RWPE2 (cell line): Measurements from ENCODE around the gene PITPNC1.

Source experiments
- ATAC-seq: fragments of 200-7000 bp; cut with Tn5 transposase; 3 replicates; pipeline ENCODE4 v1.9.1; 2021; ENCODE audit warnings: low read depth
- DNase-seq: peaks from one replicate; pipeline ENCODE4 v3.0.0-alpha.2; 2020; ENCODE audit warnings: low spot score
- H3K27ac ChIP-seq: fragments of 450-650 bp; 2 replicates; pipeline ENCODE4 v1.5.1; 2017; ENCODE audit warnings: mild to moderate bottlenecking; ENCODE audit not compliant: poor library complexity, severe bottlenecking
- H3K27me3 ChIP-seq: fragments of 250-450 bp; sonication (Bioruptor Pico); 2 replicates; pipeline ENCODE4 v1.5.1; 2021; ENCODE audit warnings: mild to moderate bottlenecking, moderate library complexity; ENCODE audit not compliant: insufficient read depth, poor library complexity, severe bottlenecking
- H3K36me3 ChIP-seq: fragments of 250-450 bp; sonication (Bioruptor Pico); 2 replicates; pipeline ENCODE4 v1.5.1; 2020; ENCODE audit warnings: low read depth, mild to moderate bottlenecking, moderate library complexity
- H3K4me1 ChIP-seq: fragments of 250-450 bp; sonication (Bioruptor Pico); 2 replicates; pipeline ENCODE4 v1.5.1; 2021; ENCODE audit warnings: mild to moderate bottlenecking, moderate library complexity; ENCODE audit not compliant: insufficient read depth, poor library complexity, severe bottlenecking
- H3K4me3 ChIP-seq: fragments of 250-450 bp; sonication (Bioruptor Pico); 2 replicates; pipeline ENCODE4 v1.5.1; 2021; ENCODE audit warnings: mild to moderate bottlenecking, moderate library complexity; ENCODE audit not compliant: severe bottlenecking
- H3K9me3 ChIP-seq: fragments of 250-450 bp; sonication (Bioruptor Pico); 2 replicates; pipeline ENCODE4 v1.5.1; 2021; ENCODE audit warnings: mild to moderate bottlenecking, moderate library complexity; ENCODE audit not compliant: severe bottlenecking
- TF ChIP-seq, protein P1 (sequence below): fragments of 450-650 bp; IDR thresholded peaks from one replicate; pipeline ENCODE4 v1.5.1; 2017; ENCODE audit warnings: mild to moderate bottlenecking, moderate library complexity; ENCODE audit not compliant: poor library complexity, severe bottlenecking

The PITPNC1 gene

DNA sequence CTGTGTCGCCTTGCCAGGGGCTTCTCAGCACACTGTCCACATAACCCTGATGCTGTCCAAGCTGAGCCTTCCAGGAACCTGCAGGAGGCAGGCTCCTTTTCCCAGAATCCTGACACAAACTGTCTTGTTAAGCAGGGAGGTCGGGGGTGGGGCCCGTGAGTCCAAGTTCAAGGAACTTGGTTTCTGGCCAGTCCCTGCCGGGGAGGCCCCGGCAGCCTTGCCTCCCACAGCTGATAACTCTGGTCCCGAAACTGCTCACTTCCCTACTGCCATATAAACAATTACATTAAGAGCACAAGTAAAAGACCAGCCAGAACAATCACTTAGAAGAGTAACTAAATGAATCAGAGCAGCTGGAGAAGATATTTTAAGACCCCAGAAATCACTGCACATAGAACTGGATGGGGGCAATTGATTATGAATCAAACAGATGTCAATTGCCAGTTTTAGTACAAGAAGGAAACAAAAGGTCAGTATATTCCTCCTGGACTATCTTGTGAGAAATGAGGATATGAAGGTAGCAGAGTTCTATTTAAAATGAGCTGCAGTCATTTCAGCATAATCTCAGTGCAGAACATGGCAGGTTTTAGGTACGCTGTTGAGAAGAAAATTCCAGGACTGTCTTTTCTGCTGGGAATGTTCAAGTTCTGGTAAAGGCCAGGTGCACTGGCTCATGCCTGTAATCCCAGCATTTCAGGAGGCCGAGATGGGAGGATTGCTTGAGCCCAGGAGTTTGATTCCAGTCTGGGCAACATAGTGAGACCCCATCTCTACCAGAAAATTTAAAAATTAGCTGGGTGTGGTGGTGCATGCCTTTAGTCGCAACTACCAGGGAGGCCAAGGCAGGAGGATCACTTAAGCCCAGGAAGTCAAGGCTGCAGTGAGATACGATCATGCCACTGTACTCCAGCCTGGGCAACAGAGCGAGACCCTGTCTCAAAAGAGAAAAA, 169.8 kb downstream of the PITPNC1 start:
- DNase-seq (no peak), ATAC-seq (no peak)
- TF ChIP-seq, protein P1, sequence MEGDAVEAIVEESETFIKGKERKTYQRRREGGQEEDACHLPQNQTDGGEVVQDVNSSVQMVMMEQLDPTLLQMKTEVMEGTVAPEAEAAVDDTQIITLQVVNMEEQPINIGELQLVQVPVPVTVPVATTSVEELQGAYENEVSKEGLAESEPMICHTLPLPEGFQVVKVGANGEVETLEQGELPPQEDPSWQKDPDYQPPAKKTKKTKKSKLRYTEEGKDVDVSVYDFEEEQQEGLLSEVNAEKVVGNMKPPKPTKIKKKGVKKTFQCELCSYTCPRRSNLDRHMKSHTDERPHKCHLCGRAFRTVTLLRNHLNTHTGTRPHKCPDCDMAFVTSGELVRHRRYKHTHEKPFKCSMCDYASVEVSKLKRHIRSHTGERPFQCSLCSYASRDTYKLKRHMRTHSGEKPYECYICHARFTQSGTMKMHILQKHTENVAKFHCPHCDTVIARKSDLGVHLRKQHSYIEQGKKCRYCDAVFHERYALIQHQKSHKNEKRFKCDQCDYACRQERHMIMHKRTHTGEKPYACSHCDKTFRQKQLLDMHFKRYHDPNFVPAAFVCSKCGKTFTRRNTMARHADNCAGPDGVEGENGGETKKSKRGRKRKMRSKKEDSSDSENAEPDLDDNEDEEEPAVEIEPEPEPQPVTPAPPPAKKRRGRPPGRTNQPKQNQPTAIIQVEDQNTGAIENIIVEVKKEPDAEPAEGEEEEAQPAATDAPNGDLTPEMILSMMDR = no peak
- no peak overlapping the region for H3K4me3 ChIP-seq
- no peak overlapping the region for H3K27ac ChIP-seq
- H3K4me1 ChIP-seq = no peaks in the 10 kb centered on the region
- H3K27me3 ChIP-seq = no peaks in the 10 kb centered on the region
- no peaks in the 10 kb centered on the region for H3K36me3 ChIP-seq
- H3K9me3 ChIP-seq = no peaks in the 10 kb centered on the region

DNA sequence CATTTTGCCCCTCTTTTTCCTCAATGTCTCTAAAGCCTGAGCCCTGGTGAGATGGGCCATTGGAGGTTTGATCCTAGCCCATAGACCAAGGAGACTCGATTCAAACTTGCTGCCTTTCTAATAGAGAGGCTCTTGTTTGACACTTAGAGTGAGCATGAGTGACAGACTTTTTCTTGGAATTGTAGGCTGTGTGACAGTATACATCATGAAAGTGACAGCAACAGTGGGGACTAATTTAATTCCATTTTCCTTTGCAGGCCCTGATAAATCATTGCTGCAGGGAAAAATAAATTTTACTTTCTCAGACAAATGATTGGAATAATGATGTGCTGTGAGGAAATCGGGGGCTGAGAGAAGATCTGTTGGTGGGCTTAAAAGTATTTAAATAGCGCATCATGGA, 171.6 kb downstream of the PITPNC1 start:
- Histone ChIP-seq H3K4me1 (no peaks in the 10 kb centered on the region), H3K36me3 (peaks cover 6% of the 10 kb centered on the region; the same call in 1 of the 2 replicates), H3K27me3 (no peaks in the 10 kb centered on the region), H3K9me3 (no peaks in the 10 kb centered on the region), H3K27ac (no peak overlapping the region), H3K4me3 (no peak overlapping the region)
- ATAC-seq (no peak), DNase-seq (no peak)
- TF ChIP-seq, protein P1 = no peak

- no peak overlapping the region for H3K27ac ChIP-seq
- TF ChIP-seq, protein P1 = no peak
- no peaks in the 10 kb centered on the region for H3K27me3 ChIP-seq
- ATAC-seq (no peak), DNase-seq (no peak)
- H3K36me3 ChIP-seq = peaks cover 9% of the 10 kb centered on the region; the same call in 1 of the 2 replicates
- H3K9me3 ChIP-seq = no peaks in the 10 kb centered on the region
- no peaks in the 10 kb centered on the region for H3K4me1 ChIP-seq
- no peak overlapping the region for H3K4me3 ChIP-seq
Observed at GRCh38 chr17:67549820-67550219, 172.7 kb downstream of the PITPNC1 start.

DNA sequence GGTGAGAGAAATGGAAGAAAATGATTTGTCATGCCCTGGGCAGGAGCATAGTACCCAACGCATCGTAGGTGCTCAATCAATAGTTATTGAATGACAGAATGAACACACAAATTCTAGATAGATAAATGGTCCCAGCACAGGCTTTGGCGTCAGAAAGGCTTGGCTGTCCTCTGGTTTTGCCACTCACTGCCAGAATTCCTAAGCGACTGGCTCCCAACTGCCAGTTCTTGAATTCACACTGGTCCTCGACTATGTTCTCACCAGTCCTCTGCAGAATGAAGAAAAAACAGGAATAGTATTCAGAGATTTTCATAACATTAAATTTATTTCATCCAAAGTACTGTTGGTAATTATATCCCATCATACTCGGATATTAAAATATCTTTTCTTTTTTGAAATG, 177.6 kb downstream of the PITPNC1 start:
- no peaks in the 10 kb centered on the region for H3K4me1 ChIP-seq
- ATAC-seq (no peak), DNase-seq (no peak)
- H3K36me3 ChIP-seq = peaks cover 9% of the 10 kb centered on the region; the same call in 1 of the 2 replicates
- H3K27ac ChIP-seq = no peak overlapping the region
- no peak overlapping the region for H3K4me3 ChIP-seq
- TF ChIP-seq, protein P1 = no peak
- H3K27me3 ChIP-seq = no peaks in the 10 kb centered on the region
- no peaks in the 10 kb centered on the region for H3K9me3 ChIP-seq

- H3K36me3 ChIP-seq = peaks cover 9% of the 10 kb centered on the region; the same call in 1 of the 2 replicates
- DNase-seq = no peak
- no peak for ATAC-seq
- H3K27me3 ChIP-seq = no peaks in the 10 kb centered on the region
- no peak overlapping the region for H3K4me3 ChIP-seq
- H3K9me3 ChIP-seq = no peaks in the 10 kb centered on the region
- TF ChIP-seq, protein P1 = no peak
- H3K4me1 ChIP-seq = no peaks in the 10 kb centered on the region
- no peak overlapping the region for H3K27ac ChIP-seq
Observed at GRCh38 chr17:67555855-67556254, 178.8 kb downstream of the PITPNC1 start.
